ENCODE results near the gene KCNMA1. TPM values are rescaled to one million over a fixed set of nuclear protein-coding genes. Genes with fewer than 3 reads are reported as not detected.
A peak's percentile ranks its signal among the peaks of the same experiment; 100 is the strongest.

KCNMA1 gene
- polyA plus RNA-seq, 1 donor = 15.2 TPM

DNA sequence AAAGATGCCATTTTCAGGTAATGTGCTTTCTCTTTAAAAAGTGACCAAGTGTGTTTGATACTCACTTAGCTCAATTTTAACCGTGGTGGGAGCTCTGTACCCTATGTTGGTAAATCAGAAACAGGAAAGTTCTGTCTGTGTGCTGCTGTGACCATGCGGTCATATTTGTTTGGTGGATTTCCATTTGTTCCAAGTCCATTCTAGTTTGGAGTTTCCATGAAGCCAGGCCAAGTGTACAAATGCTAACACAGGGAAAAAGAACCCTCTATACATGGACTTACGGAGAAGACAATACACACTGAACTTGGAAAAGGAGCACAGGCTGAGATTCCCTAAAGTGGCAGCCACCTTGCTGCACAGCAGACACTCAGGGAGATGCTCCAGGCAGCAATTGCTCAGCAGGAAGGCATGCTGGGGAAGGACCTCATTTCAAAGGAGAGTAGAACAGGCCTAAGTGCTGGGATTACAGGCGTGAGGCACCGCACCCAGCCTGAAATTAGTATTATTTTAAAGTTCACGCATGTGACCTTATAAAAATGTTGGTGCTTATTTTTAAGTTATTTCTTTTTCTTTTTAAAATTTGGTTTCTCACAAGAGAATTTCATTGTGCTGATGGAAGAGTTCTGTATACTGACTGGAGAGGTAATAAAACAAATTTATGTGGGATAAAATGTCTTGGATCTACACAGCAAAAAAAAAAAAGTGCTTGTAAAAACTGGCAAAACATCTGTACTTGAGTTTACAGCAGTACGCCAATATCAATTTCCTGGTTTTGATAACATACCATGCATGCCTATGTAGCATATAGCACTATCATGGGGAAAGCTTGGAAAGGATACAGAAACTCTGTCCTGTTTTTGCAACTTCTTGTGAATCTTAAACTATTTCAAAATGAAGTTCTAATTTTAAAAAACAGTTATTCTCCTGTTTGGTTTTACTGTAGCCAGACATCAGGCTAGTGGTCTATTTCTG is 436.2 kb downstream of the KCNMA1 start:
- peak; percentile 42 for DNase-seq

GRCh38 chr10:77197544-77197943 is 440.1 kb downstream of the KCNMA1 start:
- no peak for DNase-seq

DNA sequence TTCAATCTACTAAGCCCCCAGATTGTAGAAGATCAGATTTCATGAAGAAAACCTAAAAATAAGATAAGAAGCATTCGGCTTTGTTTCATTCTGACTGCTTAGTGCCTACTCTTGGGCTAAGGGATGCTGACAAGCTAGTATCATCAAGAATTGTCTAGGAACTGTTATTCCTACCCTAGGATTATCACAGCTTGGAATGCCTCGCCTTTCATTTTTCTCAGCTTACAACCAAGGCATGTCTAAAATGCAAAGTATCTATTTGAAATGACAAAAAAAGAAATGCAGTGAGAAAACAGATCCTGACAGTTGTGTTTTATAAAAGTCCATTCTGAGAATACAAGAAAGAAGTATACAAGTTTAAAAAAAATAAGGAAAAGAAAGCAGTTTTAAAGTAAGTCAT is 441.0 kb downstream of the KCNMA1 start:
- no peak for DNase-seq

DNA sequence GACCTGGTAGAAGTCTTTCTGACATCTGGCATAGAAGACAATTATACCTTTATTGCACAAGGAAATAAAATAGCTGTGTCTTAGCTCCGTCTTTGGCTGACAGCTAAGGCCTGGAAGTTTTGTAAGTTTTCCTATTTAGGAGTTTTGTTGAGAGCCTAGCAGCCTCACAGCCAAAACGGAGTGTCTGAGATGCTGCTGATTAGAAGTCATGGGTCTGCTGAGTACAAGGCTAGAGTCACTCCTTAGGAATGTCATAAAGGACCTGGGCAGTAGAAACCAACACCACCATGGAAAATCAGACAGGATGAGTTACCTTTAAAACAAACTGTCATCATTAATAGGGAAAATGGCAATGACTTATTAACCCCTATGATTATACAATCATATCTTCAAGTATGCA is 442.5 kb downstream of the KCNMA1 start:
- DNase-seq = no peak

DNA sequence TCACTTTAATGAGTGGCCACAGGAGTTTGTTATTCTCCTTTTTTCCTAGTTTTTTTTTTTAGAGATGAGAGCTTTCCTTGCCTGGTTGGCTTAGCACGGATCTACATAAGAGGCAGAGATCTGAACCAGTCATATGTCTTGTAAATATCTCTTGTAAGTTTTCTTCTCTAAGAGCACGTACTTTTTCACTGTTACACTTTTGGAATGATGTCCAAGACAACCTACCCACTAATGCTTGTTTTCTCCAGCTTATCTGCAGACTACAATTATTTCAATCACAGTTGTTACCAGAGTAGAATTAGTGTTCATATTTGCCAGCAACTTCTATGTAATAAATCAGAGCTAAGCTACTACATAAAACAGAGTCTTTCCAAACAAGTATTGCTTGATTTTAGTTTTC is 444.6 kb downstream of the KCNMA1 start:
- DNase-seq = no peak

DNA sequence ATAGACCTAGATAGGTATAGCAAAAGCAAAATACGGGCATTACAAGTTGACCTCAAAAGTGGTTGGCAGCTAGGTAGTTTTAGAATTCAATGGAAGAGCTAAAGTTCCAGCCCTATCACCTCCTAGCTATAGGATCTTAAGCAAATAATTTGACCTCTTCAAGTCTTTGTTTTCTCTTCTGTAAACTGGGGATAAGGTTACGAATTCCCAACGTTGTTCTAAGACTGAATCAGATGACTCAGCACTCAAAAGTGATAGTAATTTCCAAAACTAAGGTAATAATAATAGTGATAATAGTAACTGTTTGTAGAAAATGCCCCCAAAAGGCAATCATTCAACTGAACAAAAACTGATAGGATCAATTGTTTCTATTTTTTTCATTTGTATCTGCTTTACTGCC is 445.2 kb downstream of the KCNMA1 start:
- no peak for DNase-seq

DNA sequence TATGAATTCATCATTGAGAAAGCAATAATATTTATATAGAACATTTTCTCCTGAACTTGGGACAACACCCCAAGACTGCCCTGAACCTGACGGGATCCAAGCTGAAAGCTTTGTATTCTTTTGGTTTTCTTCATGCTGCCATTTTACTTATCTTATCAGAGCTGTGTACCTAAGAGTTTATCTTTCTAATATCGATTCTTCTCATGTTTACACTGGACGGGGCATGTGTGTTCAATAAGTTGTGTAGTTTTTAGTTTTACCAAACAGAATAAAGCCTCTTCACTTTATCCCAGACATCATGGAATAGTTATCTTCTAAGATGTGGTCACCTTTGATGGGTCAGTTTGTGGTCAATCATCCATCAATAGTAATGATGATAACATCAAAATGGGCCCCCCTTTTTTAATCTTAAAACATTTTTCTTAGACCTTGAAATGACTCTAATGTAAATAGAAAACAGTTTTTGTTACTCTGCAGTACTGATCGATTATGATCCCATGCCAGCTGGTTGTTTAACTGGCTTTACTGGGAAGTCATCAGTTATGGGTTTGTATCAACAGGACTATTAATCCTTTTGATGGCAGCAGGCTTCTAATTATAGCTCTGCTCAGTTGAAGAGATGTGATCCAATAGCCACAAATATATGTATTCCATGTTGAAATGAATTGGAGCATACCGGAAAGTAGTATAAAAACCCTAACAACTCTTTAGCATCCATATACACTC is 446.1 kb downstream of the KCNMA1 start:
- DNase-seq = no peak

GRCh38 chr10:77190291-77190690 is 447.3 kb downstream of the KCNMA1 start:
- DNase-seq = no peak

- DNase-seq = no peak
These were observed 448.1 kb downstream of the KCNMA1 start for GRCh38 chr10:77189520-77189919.

DNA sequence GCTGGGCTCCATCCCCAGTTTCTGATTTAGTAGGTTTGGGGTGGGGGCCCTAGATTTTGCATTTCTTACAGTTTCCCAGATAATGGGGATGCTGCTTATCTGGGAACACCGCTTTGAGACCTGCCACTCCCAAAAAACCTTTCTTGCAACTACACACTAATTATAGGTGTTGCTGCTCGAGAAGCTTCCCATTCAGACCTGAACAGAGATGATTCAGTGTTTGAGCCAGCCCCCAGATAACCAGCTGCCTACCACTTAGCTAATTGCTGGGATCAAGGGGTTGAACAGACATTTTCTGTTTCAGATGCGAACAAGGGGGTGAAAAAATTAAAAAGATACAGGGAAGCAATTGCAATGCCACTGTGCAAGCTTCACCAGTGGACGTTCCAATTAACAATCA is 448.5 kb downstream of the KCNMA1 start:
- DNase-seq = no peak

DNA sequence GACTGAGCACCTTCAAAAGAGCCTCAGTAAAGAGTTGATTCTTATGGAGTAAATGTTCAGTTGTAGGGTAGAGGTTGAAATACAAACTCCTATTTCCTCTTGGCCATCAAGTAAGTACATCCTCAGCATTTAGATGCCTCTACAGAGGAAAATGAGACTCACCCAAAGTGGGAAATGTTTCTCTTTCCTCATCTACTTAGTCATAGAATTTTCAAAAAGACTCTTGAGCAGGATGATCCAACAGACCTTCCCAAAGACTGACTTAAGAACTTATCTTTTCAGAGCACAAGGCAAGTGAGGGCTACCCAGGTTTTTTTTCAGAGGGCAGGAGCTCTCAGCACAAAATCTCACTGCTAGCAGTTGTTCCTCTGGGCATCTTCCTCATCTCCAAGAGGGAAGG is 449.1 kb downstream of the KCNMA1 start:
- no peak for DNase-seq

- no peak for DNase-seq
These were observed 449.6 kb downstream of the KCNMA1 start for GRCh38 chr10:77188000-77188395.

DNA sequence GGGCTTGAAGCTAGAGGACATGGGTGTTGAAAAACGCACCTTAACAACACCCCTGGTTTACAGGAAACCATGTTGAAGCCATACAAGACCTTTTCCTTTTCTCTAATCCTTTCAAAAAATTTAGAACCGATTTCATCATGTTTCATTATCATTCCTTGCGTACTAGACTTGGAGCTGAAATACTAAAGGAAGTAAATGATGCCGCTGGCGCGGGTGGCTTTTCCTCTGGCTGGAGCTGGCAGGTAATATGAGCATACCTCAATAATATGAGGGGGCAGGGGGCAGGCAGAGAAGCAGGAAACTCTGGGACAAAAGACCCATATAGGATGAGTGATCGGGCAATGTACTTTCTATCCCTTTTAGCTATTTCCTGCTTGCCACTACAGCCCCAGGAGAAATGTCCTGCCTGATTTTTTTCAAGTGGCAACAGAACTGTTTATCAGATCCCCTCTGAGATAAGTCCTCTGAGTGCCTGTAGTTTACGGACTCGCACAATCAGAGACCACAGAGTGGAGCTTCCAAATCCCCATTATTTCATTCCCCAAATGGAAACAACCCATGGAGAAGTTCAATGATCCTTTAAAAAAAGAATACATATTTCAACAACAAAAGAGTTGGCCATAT is 450.1 kb downstream of the KCNMA1 start:
- DNase-seq = no peak

- no peak for DNase-seq
These were observed 450.7 kb downstream of the KCNMA1 start for GRCh38 chr10:77186936-77187335.

GRCh38 chr10:77185696-77186095 is 451.9 kb downstream of the KCNMA1 start:
- no peak for DNase-seq

- no peak for DNase-seq
These were observed 454.8 kb downstream of the KCNMA1 start for GRCh38 chr10:77182803-77183202.

DNA sequence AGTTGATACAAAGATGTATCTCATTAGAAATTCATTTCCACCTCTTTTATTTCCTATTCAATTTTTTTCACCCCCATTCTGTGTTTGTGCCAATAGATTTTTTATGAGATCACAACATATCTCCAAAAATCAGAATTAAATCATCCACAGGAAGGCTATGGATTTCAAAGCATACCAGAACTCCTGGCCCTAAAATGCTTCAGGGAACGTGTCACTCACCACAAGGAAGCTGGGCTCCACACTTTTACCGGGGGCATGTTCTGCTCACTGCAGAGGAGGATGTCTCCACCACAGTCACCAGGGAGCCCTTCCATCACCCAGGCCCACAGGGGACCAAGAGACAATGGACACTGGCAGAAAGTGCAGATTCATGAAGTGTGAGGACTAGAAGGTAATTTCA is 456.8 kb downstream of the KCNMA1 start:
- no peak for DNase-seq

DNA sequence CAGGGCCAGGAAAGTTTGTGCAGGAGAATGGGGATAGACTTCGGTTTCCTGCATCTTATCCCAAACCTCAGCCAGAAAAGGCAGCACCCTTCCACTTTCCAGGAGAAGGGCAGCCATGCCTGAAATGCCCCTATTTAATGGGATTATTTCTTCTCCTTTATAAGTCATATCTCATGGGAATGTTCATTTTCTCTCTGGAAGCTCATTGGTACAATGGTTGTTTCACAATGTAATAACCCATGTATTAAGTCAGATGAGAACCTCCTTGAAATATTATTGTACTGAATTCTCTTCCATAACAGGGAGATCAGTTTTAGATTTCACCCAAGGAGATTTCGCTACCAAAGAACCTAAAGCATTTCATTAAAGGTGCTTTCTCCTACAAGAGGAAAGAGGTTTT is 457.5 kb downstream of the KCNMA1 start:
- DNase-seq = no peak

GRCh38 chr10:77179015-77179695 is 458.5 kb downstream of the KCNMA1 start:
- peak; percentile 74 for DNase-seq

GRCh38 chr10:77177589-77177988 is 460.0 kb downstream of the KCNMA1 start:
- DNase-seq = no peak

DNA sequence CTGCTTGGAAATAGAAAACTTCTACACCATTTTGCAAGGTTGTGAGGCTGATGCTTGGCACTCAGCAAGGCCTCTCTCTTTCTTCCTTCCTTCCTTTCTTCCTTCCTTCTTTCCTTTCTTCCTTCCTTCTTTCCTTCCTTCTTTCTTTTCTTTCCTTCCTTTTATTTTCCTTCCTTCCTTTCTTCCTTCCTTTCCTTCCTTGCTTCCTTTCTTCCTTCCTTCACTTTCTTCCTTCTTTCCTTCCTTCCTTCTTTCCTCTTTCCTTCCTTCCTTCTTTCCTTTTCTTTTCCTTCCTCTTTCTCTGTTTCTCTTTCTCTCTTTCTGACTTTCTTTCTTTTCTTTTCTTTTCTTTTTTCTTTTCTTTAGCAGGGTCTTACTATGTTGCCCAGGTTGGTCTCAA is 460.4 kb downstream of the KCNMA1 start:
- no peak for DNase-seq

GRCh38 chr10:77176232-77176631 is 461.4 kb downstream of the KCNMA1 start:
- no peak for DNase-seq

Data from hindlimb muscle (tissue), 1 donor.